IPS-NIHi11 (cell line): Measurements from ENCODE around the gene SLC1A5.
"Not testable (repeated sequence)": the region's sequence is repeated elsewhere in the genome, so short reads cannot be mapped to it uniquely, and the experiment has no call there.

Source experiments
- DNase-seq: peaks from one replicate; pipeline ENCODE4 v3.0.0; 2012; ENCODE audit warnings: mixed read lengths, low spot score

Gene SLC1A5

GRCh38 chr19:46768746-46769145, 19.6 kb downstream of the SLC1A5 start:
- DNase-seq: not testable (repeated sequence)

DNA sequence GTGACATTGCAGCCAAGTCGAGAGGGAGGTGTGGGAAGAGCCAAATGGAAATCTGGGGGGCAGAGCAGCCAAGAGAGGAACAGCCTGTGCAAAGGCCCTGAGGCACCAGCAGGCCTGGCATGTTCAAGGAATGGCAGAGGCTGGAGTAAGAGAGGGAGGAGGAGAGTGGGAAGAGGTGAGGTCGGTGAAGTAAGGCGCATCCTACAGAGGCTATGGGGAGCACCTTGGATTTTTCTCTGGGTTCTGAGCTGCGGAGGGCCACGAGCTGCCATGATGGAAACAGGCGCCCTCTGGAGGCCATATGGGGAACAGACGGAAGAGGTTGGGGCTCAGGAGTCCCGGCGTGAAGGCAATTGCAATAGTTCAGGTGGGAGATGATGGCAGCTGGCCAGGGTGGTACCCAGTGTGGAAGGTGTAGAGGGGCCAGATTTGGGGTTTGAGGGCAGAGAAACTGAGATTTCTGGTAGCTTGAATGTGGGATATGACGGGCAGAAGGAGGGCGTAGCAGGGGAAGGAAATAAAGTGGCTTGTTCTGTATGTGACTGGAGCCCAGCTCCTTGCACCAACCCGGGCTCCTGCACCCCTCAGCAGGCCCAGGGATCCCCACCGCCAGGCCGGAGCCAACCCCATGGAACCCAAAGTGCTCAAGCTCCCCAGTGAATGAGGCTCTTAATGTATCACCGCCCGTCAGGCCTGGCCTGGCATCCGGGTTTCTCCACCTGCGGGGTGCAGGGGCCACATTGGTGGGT, 21.7 kb downstream of the SLC1A5 start:
- DNase-seq: peak; percentile 85

DNA sequence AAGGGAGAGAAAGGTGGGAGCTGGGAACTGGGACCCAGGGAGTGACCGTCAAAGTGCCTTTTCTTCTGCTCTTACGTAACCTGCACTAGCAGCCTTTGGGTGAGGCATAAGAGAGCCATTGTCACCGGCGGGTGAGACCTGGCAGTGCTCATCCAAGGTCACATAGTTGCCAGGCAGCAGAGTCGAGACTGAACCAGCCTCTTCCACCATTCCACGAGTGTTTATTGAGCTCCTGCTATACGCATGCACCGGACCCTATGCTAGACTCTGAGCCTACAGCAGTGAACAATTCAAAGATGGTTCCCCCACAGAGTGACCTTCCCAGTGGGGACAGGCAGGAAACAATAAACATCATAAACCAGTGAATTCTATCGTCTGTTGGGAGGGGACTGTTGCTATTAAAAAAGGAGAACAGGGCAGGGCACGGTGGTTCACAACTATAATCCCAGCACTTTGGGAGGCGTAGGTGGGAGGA, 23.5 kb downstream of the SLC1A5 start:
- DNase-seq: no peak

DNA sequence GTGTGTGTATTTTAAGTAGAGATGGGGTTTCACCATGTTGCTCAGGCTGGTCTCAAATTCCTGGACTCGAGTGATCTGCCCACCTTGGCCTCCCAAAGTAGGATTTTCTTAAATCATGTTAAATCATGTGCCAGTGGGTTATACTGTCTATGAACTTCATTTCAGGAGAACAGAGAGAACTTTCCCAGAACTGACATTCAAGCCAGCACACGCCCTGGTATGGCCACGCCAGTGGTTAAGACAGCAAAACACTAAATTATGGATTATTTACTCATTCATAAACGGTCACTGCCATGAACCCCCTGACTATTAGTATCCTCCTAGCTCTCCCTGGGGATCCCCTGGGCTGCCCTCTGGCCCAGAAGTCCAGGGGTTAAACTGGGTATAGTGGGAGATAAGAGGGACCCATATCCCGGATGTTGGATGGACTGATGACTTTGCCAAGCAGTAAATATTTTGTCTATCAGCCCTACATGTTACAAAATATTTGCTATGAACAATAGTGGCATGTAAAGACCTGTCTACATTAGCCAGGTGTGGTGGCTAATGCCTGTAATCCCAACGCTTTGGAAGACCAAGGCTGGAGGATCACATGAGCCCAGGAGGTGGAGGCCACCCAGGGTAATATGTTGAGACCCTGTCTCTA, 26.0 kb downstream of the SLC1A5 start:
- DNase-seq: no peak

DNA sequence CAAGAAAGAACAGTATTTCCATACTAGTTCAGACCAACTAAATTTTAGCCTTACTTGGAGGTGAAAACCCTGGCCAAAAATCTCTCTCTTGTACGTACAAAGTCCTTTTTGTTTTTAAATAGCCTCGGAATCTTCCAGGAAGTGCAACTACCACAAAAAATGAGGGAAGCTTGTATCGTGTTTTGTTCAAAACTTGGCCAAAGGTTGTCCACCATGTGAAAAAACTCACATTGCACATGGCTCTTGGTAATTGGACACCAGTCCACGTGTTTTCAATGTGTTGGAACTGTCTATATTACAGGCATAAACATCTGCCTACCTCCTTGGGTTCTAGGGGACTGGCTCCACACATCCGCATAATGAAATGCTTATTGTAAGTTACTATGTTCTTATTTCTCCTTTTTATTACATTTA, 27.0 kb downstream of the SLC1A5 start:
- DNase-seq: no peak

DNA sequence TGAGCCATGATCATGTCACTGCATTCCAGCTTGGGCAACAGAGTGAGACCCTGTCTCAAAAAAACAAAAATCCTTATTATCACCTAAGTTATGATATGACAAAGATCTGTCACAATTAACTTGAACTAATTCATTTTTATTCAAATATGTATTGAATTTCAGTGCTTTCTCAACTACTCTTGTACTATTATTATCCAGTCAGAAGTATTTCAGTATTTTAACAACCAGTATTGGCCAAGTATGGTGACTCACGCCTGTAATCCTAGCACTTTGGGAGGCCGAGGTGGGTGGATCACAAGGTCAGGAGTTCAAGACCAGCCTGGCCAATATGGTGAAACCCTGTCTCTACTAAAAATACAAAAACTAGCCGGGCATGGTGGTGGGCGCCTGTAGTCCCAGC, 27.5 kb downstream of the SLC1A5 start:
- DNase-seq: not testable (repeated sequence)

DNA sequence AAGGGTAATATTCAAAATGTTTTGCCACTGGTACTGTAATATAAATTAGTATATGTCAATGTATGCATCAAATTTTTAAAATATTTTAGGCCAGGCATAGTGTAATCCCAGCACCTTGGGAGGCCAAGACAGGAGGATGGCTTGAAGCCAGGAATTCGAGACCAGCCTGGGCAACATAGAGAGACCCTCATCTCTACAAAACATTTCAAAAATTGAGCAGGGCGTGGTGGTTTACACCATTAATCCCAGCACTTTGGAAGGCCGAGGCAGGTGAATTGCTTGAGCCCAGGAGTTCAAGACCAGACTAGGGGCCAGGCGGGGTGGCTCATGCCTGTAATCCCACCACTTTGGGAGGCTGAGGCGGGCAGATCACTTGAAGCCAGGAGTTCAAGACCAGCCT, 28.0 kb downstream of the SLC1A5 start:
- DNase-seq: no peak

DNA sequence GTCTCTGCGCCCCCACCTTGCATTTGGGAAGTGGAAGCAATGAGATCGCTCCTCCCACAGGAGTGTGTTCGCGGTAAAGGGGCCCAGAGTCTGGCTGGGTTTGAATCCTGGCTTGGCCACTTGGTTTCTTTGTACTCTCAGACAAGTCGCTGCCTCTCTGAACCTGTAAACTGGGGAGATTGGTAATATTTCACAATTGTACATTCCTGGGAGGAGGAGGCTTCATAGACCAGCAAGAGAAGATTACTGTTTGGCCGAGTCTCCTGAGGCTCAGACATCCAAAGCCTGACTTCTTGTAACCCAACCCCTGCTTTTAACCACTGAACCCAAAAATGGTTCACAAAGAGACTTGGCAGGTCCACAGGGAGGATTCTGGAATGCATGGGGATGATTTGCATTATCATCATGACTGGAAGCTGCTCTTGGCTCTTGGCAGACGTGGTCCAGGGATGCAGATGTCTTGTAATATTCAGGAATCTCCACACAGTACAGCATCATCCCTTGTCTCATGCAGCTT, 28.5 kb downstream of the SLC1A5 start:
- DNase-seq: no peak

- DNase-seq: no peak
These were observed 29.2 kb downstream of the SLC1A5 start for GRCh38 chr19:46759206-46759605.

- DNase-seq: no peak
These were observed 31.9 kb downstream of the SLC1A5 start for GRCh38 chr19:46756544-46756888.

- DNase-seq: peak; percentile 8
These were observed 32.4 kb downstream of the SLC1A5 start for GRCh38 chr19:46755853-46756543.

GRCh38 chr19:46755077-46755852, 33.1 kb downstream of the SLC1A5 start:
- peak; percentile 5 for DNase-seq

- DNase-seq: peak; percentile 78
These were observed 34.8 kb downstream of the SLC1A5 start for GRCh38 chr19:46753420-46754155.

GRCh38 chr19:46748325-46749109, 39.9 kb downstream of the SLC1A5 start:
- no peak for DNase-seq

DNA sequence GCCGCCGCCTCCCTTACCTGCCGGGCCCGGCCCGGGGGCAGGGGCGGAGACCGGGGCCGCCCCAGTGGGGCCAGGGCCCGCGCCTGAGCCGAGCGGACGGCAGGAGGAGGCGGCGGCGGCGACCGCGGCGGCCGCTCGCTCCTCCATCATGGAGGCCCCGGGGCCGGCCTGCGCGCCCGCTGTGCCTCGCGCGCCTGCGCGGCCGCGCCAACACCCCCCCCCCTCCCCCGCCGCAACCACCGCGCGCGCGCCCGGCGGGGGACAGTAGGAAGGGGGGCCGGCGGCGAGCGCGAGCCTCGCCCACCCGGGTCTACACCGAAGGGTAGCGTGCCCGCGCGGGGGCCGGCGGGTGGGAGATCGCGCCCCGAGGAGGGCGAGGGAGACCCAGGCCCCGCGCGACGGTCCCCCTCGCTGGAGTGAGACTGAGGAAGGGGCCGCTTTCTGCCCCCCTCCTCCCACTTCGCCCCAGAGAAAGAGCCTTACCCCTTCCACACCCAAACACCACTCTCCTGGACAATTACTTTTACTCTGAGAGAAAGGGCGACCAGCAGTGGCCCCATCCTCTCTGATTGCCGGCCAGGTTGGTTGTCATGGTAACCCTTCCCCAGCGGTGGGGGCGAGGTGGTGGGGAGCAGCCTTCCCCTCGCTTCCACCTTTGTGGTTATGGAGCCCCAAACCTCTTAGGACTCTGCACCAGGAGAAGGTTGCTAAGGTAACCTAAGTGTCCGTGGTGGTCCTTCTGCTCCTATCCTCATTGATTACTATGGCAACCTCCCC, 41.9 kb downstream of the SLC1A5 start, which contains the start of gene STRN4:
Gene STRN4, minus strand, starts transcription at position 170 of the 777 bp plus-strand sequence. Its CDS starts 20 bp downstream, at position 150.
- peak; percentile 96 for DNase-seq

DNA sequence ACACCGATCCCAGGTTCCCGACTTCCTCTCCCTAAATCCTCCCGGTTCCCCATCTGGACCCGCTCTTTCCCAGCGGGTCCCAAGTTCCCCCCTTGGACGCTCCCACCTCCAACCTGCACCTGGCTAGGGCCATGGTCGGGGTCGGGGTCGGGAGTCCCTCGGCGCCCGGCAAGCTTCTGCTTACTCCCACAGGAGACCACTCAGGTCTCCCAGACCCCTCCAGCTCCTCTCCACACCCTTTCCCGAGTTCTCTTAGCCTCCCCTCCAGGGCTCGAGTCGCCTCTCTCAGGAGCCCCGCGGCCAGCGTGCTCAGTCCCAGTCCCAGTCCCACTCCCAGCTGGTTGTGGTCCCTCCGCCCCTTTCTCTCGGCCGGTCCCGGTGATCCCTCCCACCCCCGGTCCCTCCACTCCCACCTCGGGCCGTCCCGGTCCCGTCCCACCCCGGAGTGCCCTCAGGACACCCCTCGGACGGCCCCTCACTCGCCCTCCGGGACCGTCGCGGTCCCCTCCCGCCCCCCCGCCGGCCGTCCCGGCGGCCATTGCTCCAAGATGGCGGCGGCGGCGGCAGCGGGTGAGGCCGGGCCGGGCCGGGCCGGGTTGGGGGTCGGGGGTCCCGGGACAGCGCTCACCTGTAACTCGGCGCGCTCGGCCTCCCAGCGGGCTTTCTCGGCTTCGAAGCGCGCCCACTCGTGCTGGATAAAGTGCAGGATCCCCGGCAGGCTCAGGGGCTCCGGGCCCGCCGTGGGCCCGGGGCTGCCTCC, 42.7 kb downstream of the SLC1A5 start, which contains the start of gene FKRP:
Gene FKRP, plus strand, starts transcription at position 537 of the 760 bp plus-strand sequence. CDS start 9,394 bp downstream, outside the sequence.
- DNase-seq: peak; percentile 85

DNA sequence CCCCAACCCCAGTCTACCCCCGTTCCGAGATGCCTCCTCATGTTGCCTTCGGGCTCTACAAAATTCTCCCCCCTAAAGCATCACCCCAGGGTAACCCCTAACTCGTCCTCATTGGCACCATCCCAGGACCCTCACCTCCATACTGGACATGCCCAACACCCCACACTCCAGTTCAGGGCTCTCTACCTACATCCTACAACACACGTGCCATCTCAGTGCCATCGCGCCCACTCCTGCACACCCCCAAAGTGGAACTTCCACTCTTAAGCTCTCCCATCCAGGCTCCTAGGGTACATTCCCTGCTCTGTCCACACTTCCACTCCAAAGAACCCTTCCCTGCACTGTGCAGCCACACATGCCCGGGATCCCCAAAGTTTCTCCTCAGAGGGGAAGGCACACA, 43.4 kb downstream of the SLC1A5 start:
- no peak for DNase-seq

- DNase-seq: no peak
These were observed 44.2 kb downstream of the SLC1A5 start for GRCh38 chr19:46744005-46744691.
